ENCODE measurements around the gene KLK2. TPM values are rescaled to one million over a fixed set of nuclear protein-coding genes. Genes with fewer than 3 reads are reported as not detected.
A peak's percentile ranks its signal among the peaks of the same experiment; 100 is the strongest.

KLK2 gene
- total RNA-seq (ENCODE audit: insufficient read depth, low replicate concordance): 9.6 TPM

GRCh38 chr19:50873056-50873455 is at the start of gene KLK2:
Gene KLK2, plus strand, starts transcription at chr19:50873439. Its CDS starts 35 bp downstream, at chr19:50873474.
- peak; percentile 13 for DNase-seq (ENCODE audit: low spot score)

- no peak for DNase-seq (ENCODE audit: low spot score)
These were observed 46.6 kb upstream of the KLK2 start for GRCh38 chr19:50826492-50827240.

DNA sequence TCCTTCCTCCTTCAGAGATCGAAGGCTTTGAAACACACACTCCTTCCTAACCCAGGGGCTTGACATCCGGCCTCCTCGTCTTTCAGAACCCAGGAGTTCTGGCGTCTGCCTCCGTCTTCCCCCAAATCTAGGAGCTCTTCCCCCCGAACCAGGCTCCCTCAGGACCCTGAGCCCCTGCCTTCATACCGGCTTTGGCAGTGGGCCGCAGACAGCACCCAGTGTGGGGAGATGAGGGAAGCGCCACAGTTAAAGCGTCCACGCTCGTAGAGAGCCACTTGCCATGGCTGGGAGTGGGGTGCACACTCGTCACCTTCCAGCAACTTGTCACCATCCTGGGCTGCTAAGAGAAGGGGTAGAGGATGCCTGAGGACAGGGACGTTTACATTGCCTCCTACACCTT is 45.8 kb upstream of the KLK2 start:
- DNase-seq (ENCODE audit: low spot score): no peak

DNA sequence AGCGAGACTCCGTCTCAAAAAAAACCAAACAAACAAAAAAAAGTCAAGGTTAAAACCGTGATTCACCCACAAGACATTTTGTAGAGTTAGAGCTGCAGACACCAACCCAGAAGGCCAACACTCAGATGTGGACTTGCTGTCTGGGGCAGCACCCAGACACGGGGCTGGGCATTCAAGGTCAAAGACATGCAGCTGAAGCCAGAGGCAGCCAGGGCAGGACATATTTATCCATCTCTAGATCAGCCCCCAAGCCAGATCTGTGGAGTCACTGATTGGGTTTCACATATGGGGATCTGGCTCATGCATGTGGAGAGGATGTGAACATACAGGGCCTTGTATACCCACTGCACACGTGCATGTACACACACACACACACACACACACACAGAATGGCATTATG is 43.4 kb upstream of the KLK2 start:
- no peak for DNase-seq (ENCODE audit: low spot score)

DNA sequence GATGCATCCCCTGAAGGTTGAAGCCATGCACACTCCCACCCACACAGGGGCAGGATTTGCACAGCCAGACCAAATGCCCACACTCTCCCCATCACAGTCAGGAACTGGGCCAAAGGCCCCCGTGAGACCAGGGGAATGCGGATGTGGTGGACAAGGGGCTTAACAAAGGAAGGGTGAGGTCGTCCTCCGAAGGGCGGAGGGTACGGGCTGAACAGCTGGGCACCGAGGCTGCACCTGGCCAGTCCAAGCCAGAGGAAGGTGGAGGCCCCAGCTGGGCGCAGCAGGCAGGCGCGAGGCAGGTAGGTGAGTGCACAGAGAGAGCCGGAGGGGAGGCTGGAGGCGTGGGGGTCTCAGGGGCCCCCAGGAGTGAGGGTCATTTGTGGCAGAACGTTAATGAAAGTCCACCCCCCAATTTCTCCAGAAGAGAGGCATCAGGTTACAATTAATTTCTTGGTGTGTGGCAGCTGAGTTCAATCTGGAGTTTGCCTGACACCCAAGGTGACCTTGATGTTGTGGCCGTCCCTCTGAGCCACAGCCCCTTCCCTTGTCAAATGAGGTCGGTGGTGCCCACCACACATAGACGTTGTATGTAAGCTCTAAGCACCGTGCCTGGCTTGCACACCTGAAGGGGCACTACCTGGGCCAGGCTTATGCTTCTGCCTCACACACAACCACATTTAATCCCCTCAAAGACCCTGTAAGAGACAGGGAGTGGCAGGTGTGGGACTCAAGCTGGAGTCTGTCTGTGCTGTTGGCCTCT is 42.8 kb upstream of the KLK2 start:
- no peak for DNase-seq (ENCODE audit: low spot score)

- no peak for DNase-seq (ENCODE audit: low spot score)
These were observed 42.2 kb upstream of the KLK2 start for GRCh38 chr19:50831026-50831396.

DNA sequence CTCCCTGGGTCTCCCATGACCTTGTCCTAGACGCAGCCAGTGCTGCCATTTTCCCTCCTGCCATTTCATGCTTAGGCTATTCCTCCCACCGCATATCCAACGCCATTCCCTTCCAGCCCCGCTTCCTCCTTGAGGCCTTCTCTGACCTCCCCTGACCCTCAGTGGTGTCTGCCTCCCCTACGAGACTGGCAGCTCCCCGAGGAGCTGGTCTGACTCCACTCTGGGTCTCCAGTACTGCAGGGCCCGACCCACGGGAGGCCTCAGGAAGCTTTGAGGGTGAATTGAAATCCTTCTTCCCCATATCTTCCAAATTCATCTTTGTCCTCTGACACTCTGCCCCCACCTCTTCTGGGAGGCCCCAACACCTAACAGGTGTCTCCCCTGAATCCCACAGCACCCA is 40.6 kb upstream of the KLK2 start:
- no peak for DNase-seq (ENCODE audit: low spot score)

DNA sequence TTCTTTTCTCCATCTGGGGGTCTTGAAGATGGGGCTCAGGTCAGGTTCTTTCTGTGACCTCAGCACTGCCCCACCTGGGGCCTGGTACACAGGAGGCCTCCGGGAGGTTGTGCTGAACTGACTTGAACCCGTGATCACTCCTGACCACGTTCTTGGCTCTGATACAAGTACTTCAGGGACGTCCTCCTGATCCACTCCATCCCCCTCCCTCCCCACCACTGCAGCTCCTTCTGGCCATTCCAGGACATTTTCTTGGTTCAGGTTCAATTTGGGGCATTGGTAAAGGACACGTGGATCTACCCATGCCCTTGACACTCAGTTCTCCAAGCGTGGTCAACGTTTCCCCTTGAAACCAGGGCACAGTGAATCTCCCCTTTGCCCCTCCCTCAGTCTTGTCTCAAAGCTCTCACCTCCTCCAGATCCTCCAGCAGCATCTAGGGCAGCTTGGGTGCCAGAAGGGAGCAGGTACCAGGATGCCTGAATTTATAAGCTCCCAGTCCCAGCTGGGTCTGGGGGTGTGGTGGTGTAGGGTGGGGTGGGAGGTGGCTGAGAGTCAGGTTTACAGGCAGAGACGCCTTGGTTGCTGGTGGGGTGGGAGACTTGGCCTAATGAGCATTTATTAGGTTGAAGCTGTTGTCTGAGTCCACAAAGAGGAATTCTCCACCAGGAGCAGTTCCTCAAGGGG is 40.0 kb upstream of the KLK2 start, which contains the start of gene KLK15:
TSS of gene KLK15 (minus strand) at position 458 of the 685 bp plus-strand sequence. CDS start 2,082 bp downstream, outside the sequence.
- no peak for DNase-seq (ENCODE audit: low spot score)

GRCh38 chr19:50833802-50834167 is 39.5 kb upstream of the KLK2 start:
- DNase-seq (ENCODE audit: low spot score): no peak

GRCh38 chr19:50835103-50835784 is 38.0 kb upstream of the KLK2 start:
- no peak for DNase-seq (ENCODE audit: low spot score)

DNA sequence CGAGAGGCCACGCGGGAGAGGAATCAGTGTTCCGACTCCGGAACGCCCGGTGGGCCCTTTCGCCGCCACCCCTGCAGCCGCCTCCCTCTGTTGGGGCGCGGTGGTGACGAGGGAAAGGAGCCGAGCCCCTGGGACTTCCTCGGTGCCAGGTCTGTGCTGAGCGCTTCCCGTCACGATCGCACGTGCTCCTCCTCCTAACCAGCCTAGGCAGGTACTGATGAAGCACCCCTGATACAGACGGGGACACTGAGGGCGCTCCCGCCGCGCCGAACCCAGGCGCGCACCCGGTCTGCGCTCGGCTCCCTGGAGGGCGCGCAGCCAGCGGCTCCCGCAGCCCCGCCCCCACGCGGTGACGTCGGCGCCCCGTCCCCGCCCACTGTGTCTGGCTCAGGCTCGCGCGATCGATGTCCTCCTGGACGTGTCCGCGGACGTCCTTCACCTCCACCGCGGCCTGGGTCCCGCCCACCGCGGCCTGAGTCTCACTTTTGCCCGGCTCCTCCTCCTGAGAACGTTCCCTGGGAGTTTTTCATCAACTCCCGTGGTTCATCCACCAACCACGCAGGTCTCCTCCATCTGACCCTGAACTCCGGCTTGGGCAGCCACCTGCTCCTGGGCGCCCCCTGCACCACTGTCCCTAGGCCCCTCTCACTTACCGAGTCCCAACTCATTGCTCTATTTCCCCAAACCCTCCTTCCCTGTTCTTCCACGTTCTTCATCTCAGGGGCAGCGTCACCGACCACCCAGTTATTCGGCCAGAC is 37.3 kb upstream of the KLK2 start:
- DNase-seq (ENCODE audit: low spot score): peak; percentile 48

GRCh38 chr19:50836543-50837195 is 36.6 kb upstream of the KLK2 start:
- DNase-seq (ENCODE audit: low spot score): no peak

GRCh38 chr19:50837300-50837699 is 35.9 kb upstream of the KLK2 start:
- no peak for DNase-seq (ENCODE audit: low spot score)

- no peak for DNase-seq (ENCODE audit: low spot score)
These were observed 35.0 kb upstream of the KLK2 start for GRCh38 chr19:50838239-50838638.

DNA sequence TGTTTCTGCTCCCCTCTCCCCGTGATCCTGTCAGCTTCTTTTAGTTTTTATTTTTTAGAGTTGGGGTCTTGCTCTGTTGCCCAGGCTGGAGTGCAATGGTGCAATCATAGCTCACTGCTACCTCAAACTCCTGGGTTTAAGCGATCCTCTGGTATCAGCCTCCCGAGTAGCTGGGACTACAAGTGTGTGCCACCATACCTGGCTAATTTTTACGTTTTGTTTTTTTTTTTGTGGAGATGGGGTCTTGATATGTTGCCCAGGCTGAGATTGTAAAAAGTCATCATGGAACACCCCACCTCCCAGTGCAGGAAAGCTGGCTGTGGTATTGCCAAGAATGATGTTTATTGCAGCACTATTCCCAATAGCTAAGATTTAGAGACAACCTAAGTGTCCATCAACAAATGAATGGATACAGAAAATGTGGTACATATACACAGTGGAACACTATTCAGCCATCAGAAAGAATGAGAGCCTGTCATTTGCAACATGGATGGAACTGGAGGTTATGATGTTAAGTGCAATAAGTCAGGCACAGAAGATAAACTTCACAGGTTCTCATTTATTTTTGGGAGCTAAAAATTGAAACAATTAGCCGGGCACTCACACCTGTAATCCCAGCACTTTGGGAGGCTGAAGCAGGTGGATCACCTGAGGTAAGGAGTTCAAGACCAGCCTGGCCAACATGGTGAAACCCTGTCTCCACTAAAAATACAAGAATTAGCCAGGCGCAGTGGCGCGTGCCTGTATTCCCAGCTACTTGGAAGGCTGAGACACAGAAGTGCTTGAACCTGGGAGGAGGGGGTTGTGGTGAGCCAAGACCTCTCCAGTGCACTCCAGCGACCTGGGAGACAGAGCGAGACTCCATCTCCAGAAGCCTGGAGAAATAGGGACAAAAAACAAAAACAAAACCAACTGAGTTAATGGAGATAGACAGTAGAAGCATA is 33.3 kb upstream of the KLK2 start:
- no peak for DNase-seq (ENCODE audit: low spot score)

- no peak for DNase-seq (ENCODE audit: low spot score)
These were observed 31.1 kb upstream of the KLK2 start for GRCh38 chr19:50842130-50842529.

GRCh38 chr19:50843205-50843604 is 30.0 kb upstream of the KLK2 start:
- no peak for DNase-seq (ENCODE audit: low spot score)

- DNase-seq (ENCODE audit: low spot score): no peak
These were observed 29.5 kb upstream of the KLK2 start for GRCh38 chr19:50843701-50844221.

- DNase-seq (ENCODE audit: low spot score): no peak
These were observed 28.8 kb upstream of the KLK2 start for GRCh38 chr19:50844296-50844935.

Data from umbilical cord (tissue), 2 donors.